A549 (cell line): ENCODE results near the gene P4HTM. TPM values are rescaled to one million over a fixed set of nuclear protein-coding genes. Genes with fewer than 3 reads are reported as not detected.

Source experiments
- ATAC-seq, 2 experiments: fragments of 200-7000 bp in 1 of 2; fragments of >200 bp in 1 of 2; cut with Nextera tagmentation in 1 of 2; cut with Tn5 transposase in 1 of 2; 3 replicates each; pipeline versions ENCODE4 v1.8.0 to v1.9.1; 2018 to 2020; ENCODE audit warnings: mild to moderate bottlenecking in 1 of 2, moderate library complexity in 1 of 2
- CTCF ChIA-PET: fragments of 300-600 bp; sonication (Branson Sonifier 250); formaldehyde crosslinking; extraction: SDS; loops from one replicate; lab custom pipeline; 2021; ENCODE audit warnings: antibody characterized with exemption, inconsistent platforms; lab: Yijun Ruan, JAX
- POLR2A ChIA-PET: fragments of 350-600 bp; formaldehyde crosslinking; extraction: SDS; loops from one replicate; lab custom pipeline; 2021; ENCODE audit warnings: antibody characterized with exemption, inconsistent platforms; lab: Yijun Ruan, JAX
- DNase-seq, 2 experiments: peaks; one replicate each; pipeline versions ENCODE4 v3.0.0 to v3.0.0-alpha.2; 2011 to 2016; ENCODE audit warnings: low read depth in 1 of 2, low spot score in 1 of 2
- FAIRE-seq: peaks from 2 replicates; lab custom pipeline; 2011; peaks lifted over from hg19 to GRCh38; lab: Jason Lieb, UNC
- H3K27ac ChIP-seq, 2 experiments: fragments of >200 bp; sonication (Bioruptor Twin); formaldehyde crosslinking; 3 replicates each; pipeline ENCODE4 v1.5.1; 2016 to 2017
- H3K4me1 ChIP-seq: fragments of >200 bp; sonication (Bioruptor Twin); formaldehyde crosslinking; 3 replicates; pipeline ENCODE4 v1.6.1; 2016
- H3K4me2 ChIP-seq: fragments of >200 bp; sonication (Bioruptor Twin); formaldehyde crosslinking; 3 replicates; pipeline ENCODE4 v1.6.1; 2016
- H3K4me3 ChIP-seq: fragments of >200 bp; sonication (Bioruptor Twin); formaldehyde crosslinking; 3 replicates; pipeline ENCODE4 v1.5.1; 2016
- H3K9me3 ChIP-seq: fragments of >200 bp; sonication (Bioruptor Twin); formaldehyde crosslinking; 3 replicates; pipeline ENCODE4 v1.6.1; 2016
- CHD4 ChIP-seq: fragments of 200-600 bp; sonication (generic); IDR thresholded peaks from 2 replicates; pipeline ENCODE4 v1.6.1; 2016; ENCODE audit warnings: antibody characterized with exemption, mild to moderate bottlenecking, borderline replicate concordance
- ESRRA ChIP-seq: fragments of 150-350 bp; IDR thresholded peaks from 2 replicates; pipeline ENCODE4 v1.6.1; 2014; ENCODE audit warnings: mild to moderate bottlenecking, low read length, borderline replicate concordance
- FOSB ChIP-seq: fragments of 250-450 bp; sonication (Bioruptor Pico); IDR thresholded peaks from 2 replicates; pipeline ENCODE4 v1.5.0; 2020; ENCODE audit warnings: mild to moderate bottlenecking, moderate library complexity
- HEYL ChIP-seq: fragments of 250-450 bp; sonication (Bioruptor Pico); IDR thresholded peaks from 2 replicates; pipeline ENCODE4 v1.8.0; 2021; ENCODE audit warnings: mild to moderate bottlenecking, moderate library complexity
- JUN ChIP-seq, 2 experiments: fragments of >200 bp; sonication (Bioruptor Twin); formaldehyde crosslinking; IDR thresholded peaks; 2 replicates in 1 of 2; 3 replicates in 1 of 2; pipeline ENCODE4 v1.6.1; 2016 to 2017
- MAZ ChIP-seq: fragments of 150-350 bp; IDR thresholded peaks from 2 replicates; pipeline ENCODE4 v1.6.1; 2014; ENCODE audit warnings: antibody characterized with exemption, low read depth, low read length, borderline replicate concordance
- POLR2A ChIP-seq: IDR thresholded peaks from 2 replicates; pipeline ENCODE4 v1.6.1; 2012; ENCODE audit warnings: mild to moderate bottlenecking, low read length
- POLR2AphosphoS2 ChIP-seq: conservative IDR thresholded peaks from 2 replicates; pipeline ENCODE4 v1.6.1; 2012; ENCODE audit warnings: low read length, improper control_type of control experiment, inconsistent platforms
- RFX5 ChIP-seq: fragments of 450-650 bp; IDR thresholded peaks from 2 replicates; pipeline ENCODE4 v1.7.1; 2014; ENCODE audit warnings: antibody characterized with exemption, mild to moderate bottlenecking, moderate library complexity
- SMC3 ChIP-seq: fragments of >200 bp; sonication (Bioruptor Twin); formaldehyde crosslinking; IDR thresholded peaks from 3 replicates; pipeline ENCODE4 v1.6.1; 2018; ENCODE audit warnings: inconsistent platforms
- SREBF2 ChIP-seq: fragments of 450-650 bp; IDR thresholded peaks from 2 replicates; pipeline ENCODE4 v1.6.1; 2014; ENCODE audit warnings: mild to moderate bottlenecking, moderate library complexity
- ZFP36 ChIP-seq: fragments of 450-650 bp; IDR thresholded peaks from 2 replicates; pipeline ENCODE4 v1.6.1; 2014; ENCODE audit warnings: borderline replicate concordance; ENCODE audit not compliant: partially characterized antibody
- whole genome bisulfite sequencing: methylation state at CpG from one replicate; pipeline ENCODE4 v1.1.6; 2017; ENCODE audit errors: missing lambda C conversion rate; 5-methylcytosine and 5-hydroxymethylcytosine counted together
- polyA plus RNA-seq, 4 experiments: library from polyadenylated mRNA; depleted of rRNA in 3 of 4; stranded (reverse); fragments of >200 nt; fragmentation: RNase III in 1 of 4; extraction: RNeasy Plus Mini Kit Qiagen cat#74134 plus additional on column Dnase treatment in 1 of 4; gene quantifications; 2 replicates in 3 of 4; 3 replicates in 1 of 4; pipeline ENCODE4 v1.2.3, GENCODE V29; 2011 to 2017
- TF ChIP-seq, protein P1 (sequence below): fragments of >200 bp; sonication (Bioruptor Twin); formaldehyde crosslinking; IDR thresholded peaks from 3 replicates; pipeline ENCODE4 v1.5.1; 2016

Gene P4HTM
- polyA plus RNA-seq, 2 of the 4 experiments (the other 2 are of a cell fraction) = 14.4 to 16.4 TPM

DNA sequence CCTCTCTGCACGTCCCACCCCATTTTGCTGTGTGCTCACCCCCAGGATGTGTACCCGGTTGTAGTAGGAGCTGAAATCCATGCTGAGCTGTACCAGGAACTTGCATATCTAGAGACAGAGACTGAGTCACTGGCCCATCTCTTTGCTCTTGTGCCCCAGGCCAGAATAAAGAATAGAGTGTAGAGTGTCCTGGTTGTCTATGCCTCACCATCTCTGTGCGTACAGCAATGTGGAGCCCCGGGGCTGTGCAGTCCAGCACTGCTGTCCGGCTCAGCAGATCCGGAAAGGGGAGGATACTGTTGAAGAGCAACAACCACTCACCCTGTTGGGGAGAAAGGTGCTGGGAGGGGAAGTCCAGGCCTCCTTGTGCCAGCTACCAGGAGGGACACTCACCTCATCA is 25.7 kb downstream of the P4HTM start:
- Histone ChIP-seq H3K27ac (no peak overlapping the region), H3K9me3 (no peaks in the 10 kb centered on the region), H3K4me3 (no peak overlapping the region), H3K4me2 (no peak overlapping the region), H3K4me1 (peaks cover 17% of the 10 kb centered on the region)
- FAIRE-seq (no peak), ATAC-seq (no peak), DNase-seq (no peak)
- no peak for TF ChIP-seq MAZ
- no peak for TF ChIP-seq ZFP36
- TF ChIP-seq FOSB (CRISPR knock-in tag) = no peak
- TF ChIP-seq JUN (IDR thresholded peaks at IDR 0.05) = no peak
- TF ChIP-seq RFX5 = no peak
- no peak for TF ChIP-seq POLR2A
- TF ChIP-seq CHD4 = no peak
- TF ChIP-seq HEYL = no peak
- no peak for TF ChIP-seq POLR2AphosphoS2
- no peak for TF ChIP-seq SREBF2
- ChIA-PET CTCF (interaction anchor here (8.1 to 30.1 kb wide), 2 partner anchors 8 to 24 kb away, joined by 65 to 385 read pairs; partner anchors contain the start of genes P4HTM and WDR6), POLR2A (interaction anchor here (1.3 to 3.3 kb wide), 2 partner anchors 9 to 14 kb away, joined by 4 to 26 read pairs; partner anchors contain the start of genes IMPDH2 and WDR6)
- WGBS = 89% methylated on average over 4 of the region's 6 CpGs

DNA sequence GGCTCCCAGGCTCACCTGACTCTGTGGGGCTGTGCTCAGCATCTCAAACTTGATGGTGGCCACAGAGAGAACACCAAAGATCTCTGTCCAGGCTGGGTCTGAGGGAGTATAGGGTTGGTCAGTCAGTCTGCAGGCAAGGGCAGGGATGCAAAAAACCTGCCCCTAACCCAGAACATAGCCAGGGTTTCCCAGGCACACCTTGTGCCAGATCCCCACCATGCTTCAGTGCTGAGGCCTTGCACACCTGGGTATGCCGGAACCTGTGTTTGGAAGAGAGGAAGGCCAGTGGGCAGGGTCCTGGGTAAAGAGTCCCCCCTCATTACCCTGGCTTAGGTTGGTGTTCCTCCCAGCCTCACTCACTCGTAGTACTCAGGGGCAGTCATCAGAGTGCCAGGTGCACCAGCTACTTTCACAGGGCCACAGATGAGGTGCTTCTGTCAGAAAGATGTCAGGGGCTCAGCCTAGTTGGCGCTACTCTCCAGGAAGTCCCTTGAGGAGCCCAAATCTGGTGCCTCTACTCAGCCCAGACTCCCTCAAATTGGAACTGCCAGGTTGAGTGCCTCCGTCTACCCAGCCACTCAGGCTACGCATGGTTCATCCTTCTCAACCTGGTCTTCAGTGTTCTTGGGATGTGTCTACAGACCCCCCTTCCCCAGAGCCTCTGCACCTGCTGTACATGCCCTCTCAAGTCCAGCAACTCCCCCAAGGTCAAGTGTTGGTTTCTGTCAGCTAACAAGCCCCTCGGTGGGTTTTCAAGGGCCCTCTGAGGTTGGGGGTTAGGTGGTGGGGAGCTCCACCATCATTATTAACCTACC is 26.6 kb downstream of the P4HTM start:
- WGBS = 97% methylated on average over 4 of the region's 6 CpGs
- FAIRE-seq (no peak), ATAC-seq (no peak), DNase-seq (no peak)
- TF ChIP-seq POLR2AphosphoS2 = no peak
- no peak for TF ChIP-seq FOSB (CRISPR knock-in tag)
- Histone ChIP-seq H3K27ac (no peak overlapping the region; a peak in 1 of 6 replicates), H3K4me3 (no peak overlapping the region; the same call in 2 of the 3 replicates), H3K4me2 (peak overlapping the region; percentile 73), H3K9me3 (no peaks in the 10 kb centered on the region), H3K4me1 (peaks cover 17% of the 10 kb centered on the region)
- POLR2A ChIA-PET = interaction anchor here (1.1 to 3.3 kb wide), 5 partner anchors 10 to 77 kb away, joined by 3 to 26 read pairs (median 4); partner anchors contain the start of genes IMPDH2, P4HTM, QRICH1 and WDR6
- CTCF ChIA-PET = interaction anchor here (0.5 to 30.1 kb wide), 4 partner anchors 9 to 967 kb away, joined by 3 to 385 read pairs (median 34); partner anchors contain the start of genes P4HTM and WDR6

DNA sequence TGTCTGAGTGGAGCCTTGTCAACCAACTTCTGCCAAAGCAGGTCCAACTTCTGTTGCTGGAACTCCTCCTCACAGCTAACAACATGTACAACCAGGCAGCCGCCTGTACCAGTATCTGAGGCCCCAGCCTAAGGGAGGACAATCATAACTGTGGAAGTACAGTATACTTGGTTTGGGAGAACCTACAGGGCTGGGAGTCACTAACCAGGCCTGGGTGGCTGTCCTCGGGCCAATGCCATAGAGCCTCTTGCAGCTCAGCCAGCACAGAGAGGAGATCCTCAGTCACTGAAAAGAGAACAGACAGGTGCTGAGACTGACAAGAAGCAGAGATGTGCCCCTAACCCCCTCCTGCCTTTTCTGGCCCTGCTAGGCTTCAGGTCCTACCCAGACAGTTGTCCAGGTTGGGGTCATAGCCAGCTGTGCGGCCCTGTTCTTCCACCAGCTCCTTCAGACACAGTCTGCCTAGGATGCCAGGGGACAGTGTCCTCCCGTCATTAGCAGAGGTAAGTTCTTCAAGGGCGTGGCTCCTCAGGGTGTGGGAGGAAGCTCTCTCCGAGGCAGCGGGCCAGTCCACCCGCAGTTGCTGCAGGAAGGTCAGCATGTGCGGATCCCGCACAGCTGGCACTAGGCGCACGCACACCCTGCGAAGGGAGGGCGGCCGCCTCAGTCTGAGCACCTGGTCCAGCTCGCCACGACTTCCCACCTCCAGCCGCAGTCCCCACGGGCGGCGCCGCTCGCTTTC is 27.4 kb downstream of the P4HTM start:
- H3K4me2 ChIP-seq = peak overlapping the region; percentile 73
- H3K27ac ChIP-seq = peak overlapping the region; percentile 83 to 93
- ATAC-seq (no peak; a peak in 1 of 6 replicates), FAIRE-seq (no peak), DNase-seq (no peak)
- no peaks in the 10 kb centered on the region for H3K9me3 ChIP-seq
- TF ChIP-seq SMC3 = no peak
- TF ChIP-seq, protein P1, sequence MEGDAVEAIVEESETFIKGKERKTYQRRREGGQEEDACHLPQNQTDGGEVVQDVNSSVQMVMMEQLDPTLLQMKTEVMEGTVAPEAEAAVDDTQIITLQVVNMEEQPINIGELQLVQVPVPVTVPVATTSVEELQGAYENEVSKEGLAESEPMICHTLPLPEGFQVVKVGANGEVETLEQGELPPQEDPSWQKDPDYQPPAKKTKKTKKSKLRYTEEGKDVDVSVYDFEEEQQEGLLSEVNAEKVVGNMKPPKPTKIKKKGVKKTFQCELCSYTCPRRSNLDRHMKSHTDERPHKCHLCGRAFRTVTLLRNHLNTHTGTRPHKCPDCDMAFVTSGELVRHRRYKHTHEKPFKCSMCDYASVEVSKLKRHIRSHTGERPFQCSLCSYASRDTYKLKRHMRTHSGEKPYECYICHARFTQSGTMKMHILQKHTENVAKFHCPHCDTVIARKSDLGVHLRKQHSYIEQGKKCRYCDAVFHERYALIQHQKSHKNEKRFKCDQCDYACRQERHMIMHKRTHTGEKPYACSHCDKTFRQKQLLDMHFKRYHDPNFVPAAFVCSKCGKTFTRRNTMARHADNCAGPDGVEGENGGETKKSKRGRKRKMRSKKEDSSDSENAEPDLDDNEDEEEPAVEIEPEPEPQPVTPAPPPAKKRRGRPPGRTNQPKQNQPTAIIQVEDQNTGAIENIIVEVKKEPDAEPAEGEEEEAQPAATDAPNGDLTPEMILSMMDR = no peak
- TF ChIP-seq ESRRA = no peak
- CTCF ChIA-PET = interaction anchor here (0.5 to 30.1 kb wide), 3 partner anchors 9 to 449 kb away, joined by 3 to 385 read pairs (median 65); partner anchors contain the start of genes P4HTM and WDR6
- POLR2A ChIA-PET = interaction anchor here (0.5 to 3.3 kb wide), 6 partner anchors 10 to 809 kb away, joined by 3 to 26 read pairs (median 4); partner anchors contain the start of genes P4HTM, QRICH1 and WDR6
- H3K4me3 ChIP-seq = peak overlapping the region; percentile 84
- H3K4me1 ChIP-seq = peaks cover 17% of the 10 kb centered on the region
- WGBS = 67% methylated on average over 2 of the region's 23 CpGs
